Fibroblast of peridontal ligament (primary cell): ENCODE measurements around the gene SASS6.
"Not testable (repeated sequence)": the region's sequence is repeated elsewhere in the genome, so short reads cannot be mapped to it uniquely, and the experiment has no call there.

Experiments
- DNase-seq: peaks from one replicate; pipeline ENCODE4 v3.0.0-alpha.2; 2010; ENCODE audit errors: extremely low read depth

SASS6 gene

DNA sequence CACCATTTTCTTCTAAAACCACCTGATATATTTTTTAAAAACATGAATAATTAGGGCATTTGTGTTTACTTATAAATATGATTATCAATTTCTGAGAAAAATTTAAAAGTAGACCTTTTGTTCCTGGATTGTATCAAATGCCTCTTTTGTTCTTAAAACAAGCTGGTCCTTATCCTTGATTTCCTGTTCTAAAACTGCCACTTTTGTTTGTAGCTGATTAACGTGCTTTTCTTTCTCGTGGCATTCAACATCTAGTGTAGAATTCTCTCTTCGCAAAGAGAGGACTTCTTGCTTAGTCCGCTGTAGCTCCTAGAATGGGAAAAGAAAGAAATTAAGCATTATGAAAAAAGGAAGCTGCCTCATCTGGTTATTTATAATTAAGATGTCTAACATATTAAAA, 25.0 kb downstream of the SASS6 start:
- no peak for DNase-seq

DNA sequence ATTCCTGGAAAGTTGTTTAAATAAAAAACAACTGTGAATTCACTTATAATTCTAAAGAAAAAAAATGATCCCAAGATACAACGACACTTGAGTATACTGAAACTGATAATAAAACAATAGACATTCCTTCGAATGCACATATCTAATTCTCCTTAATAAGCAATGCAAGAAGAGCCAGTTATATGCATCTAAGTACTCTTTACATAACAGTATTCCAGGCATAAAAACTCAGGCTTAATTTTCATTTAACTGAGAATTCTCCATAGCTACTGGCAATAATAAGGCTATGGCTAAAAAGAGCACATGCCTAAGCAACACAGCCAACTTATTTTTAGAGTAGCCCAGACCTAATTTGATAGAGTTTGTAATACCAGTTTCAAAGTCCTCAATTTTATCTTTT, 31.2 kb downstream of the SASS6 start:
- DNase-seq = no peak

DNA sequence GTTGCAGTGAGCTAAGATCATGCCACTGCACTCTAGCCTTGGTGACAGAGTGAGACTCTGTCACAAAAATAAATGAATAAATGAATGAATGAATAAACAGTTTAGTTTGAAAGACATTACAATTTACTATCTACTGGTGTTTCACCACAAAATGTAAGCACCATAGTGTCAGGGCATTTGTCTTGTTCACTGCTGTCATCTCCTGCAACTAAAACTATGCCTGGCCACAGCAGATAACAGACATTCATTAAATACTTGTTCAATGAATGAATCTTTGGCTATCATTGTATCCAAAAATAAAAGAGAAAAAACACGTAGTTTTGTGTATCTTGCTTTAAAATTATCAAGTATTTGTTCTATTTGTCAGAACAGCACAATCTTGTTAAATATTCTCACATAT, 32.5 kb downstream of the SASS6 start:
- no peak for DNase-seq

DNA sequence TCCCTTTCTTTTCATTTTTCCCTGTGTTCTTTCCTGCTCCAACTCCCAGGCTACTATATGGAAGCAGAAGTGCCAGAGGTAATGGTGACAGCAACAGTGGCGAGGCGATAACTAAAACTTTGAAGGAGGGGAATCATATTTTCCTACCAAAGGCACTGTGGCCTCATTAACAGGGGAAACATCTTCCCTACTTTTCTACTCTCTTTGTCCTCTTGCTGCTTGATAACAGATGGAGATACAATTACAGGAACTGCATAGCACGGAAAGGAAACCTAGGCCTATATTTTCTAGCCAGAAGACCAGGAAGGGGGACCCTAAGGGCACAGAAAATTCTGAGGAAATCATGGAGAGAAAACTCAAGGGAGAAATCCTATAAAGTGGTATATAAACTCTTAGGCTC, 42.3 kb downstream of the SASS6 start:
- DNase-seq = no peak

DNA sequence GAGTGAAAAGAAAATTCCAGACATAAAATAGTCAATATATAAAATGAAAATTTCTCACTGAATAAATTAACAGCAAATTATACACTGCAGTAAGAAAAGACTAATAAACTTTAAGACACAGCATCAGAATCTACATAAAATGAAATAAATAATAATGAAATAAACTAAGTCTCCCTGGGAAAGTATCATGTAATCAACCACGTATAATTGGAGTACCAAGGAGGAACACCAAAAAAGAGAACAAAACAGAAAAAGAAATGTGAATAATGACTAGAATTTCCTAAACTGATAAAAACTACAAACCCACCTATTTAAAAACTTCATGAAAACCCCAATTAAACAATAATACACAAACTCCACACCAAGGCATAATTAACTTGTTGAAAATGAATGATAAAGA, 43.6 kb downstream of the SASS6 start:
- no peak for DNase-seq

DNA sequence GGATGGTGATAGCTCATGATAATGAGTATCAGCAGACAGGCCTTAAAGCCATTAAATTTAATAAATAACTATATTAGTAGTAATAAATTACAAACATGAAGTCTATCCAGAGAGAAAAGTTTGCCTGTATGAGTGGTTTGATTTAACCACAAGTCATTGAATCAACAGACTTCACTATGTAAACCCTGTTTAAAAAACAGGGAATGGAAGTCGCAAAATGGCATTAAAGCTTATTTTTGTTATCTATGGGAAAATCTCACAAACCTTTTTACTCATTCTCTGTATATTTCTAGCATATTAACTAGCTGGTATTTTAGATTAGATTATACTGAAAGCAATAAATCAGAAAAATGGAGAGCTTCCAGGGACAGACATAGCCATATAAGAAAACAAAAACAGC, 45.3 kb downstream of the SASS6 start:
- DNase-seq = no peak

DNA sequence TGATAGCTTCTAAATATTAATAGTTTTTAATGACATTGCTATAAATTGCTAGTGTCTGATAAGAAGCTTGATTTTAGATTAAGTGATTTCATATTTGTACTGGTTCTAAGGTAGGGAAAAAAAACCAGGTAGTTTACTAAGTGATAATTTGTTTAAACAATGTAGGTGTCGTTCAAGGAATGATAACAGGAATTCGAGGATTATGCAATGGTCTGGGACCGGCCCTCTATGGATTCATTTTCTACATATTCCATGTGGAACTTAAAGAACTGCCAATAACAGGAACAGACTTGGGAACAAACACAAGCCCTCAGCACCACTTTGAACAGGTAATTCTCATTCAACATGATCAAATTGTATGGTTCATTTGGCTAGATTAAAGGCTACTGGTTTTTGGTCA, 52.4 kb downstream of the SASS6 start:
- no peak for DNase-seq

DNA sequence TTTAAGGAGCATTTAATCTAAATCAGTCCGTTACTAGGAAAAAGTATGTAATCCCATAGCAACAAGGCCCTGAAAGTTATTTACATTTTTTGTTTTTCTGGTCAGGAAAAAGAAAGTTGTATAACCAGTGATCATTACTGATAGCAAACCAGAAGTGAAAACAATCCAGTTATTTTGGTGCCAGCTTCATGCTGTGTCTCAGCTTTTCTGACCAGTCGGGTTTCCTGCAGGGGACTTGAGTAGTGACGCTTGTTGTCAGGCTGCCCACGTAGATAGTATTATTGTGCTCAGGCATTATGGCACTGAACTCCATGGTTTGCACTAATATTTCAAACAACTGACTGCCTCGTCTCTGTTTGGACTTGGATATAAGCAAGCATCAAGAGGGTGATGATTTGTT, 55.2 kb downstream of the SASS6 start:
- no peak for DNase-seq

DNA sequence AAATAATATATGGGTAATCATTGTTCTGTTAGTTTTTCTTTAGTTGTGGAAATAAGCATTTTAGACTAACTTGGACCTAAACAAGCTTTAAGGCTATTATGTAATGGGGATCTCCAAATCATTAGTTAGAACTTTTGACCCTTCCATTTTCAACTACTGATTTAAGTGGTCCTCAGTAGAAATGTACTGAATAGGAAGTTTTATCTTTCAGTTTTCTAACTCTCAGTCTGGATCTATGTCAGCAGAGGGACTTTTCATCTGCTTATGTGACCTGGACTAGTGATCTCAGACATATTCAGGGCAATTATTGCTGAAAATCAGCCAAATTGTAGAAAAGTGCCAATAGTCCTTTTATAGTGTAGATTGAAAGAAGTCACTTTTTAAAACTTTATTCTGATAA, 56.0 kb downstream of the SASS6 start:
- DNase-seq = no peak

DNA sequence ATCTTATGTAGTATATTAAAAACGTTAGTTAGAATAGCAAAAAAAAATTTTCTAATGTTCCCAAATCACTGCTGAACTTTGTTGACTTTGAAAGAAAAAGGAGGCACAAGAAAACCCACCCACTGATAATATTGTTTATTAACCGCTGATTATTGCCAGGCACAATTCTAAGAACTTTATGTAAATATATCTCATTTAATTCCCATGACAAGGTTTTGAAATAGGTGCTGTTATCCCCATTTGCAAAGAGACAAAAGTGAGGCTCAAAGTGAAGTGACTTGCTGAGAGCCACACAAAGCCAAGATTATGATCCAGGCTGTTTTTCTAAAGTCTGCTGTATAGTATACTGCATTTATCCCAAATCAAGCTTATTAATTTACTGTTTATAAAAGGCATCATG, 56.4 kb downstream of the SASS6 start:
- no peak for DNase-seq

DNA sequence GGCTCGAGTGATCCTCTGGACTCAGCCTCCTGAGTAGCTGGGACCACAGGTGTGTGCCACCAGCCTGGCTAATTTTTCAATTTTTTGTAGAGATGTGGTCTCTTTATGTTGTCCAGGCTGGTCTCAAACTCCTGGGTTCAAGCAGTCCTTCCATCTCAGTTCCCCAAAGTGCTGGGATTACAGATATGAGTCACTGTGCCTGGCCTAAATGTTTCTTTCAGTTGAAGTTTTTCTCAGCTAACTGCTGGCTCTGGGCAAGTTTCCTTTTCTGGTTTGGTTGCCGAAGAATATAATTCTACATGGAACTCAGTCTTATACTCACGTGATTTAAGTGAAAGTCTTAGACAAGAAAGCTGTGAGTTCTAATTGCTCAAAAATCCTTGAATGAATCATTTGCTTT, 57.0 kb downstream of the SASS6 start:
- peak; percentile 16 for DNase-seq

DNA sequence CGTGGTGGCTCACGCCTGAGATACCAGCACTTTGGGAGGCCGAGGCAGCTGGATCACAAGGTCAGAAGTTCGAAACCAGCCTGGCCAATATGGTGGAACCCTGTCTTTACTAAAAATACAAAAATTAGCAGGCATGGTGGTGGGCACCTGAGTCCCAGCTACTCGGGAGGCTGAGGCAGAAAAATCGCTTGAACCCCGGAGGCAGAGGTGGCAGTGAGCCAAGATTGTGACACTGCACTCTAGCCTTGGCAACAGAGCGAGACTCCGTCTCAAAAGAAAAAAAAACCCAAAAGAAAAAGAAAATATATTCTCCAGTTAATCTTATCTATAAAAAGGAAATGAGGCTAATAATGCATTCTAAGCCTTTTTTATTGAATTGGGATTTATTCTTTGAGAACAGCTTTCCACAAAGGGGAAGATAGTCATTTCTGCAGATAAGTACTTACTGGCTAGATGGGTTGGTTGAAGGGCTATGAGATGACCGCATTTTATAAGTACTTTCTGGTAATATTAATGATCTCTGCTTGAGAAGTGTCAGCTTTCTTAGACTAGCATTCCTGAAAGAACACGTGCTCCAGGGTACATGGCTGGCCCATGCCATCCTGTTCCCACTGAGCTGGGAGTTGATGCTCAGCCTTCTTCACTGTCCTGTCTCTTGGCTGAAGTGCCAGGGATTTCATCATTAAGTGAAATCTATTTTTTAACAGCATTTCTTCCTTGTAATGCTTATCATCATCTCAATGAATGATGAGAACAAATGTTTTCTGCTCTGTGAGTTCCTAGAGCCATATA, 57.9 kb downstream of the SASS6 start:
- DNase-seq = no peak

DNA sequence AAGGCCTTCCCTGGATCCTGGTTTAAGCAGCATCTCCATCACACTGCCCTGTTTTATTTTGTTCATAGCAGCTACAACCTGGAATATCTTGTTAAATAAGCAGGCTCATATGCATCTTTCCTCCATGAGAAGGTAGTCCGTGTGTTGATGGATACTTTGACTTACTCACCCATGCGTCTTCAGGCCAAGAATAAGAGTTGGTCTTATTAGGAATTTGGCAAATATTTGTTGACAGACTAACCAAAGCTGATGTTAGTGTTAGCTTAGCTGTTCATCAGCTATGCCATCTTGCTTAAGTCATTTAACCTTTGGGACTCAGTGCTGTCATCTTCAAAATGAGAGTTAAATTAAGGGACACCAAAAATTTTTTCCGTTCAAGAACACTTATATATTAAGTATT, 59.2 kb downstream of the SASS6 start:
- no peak for DNase-seq

DNA sequence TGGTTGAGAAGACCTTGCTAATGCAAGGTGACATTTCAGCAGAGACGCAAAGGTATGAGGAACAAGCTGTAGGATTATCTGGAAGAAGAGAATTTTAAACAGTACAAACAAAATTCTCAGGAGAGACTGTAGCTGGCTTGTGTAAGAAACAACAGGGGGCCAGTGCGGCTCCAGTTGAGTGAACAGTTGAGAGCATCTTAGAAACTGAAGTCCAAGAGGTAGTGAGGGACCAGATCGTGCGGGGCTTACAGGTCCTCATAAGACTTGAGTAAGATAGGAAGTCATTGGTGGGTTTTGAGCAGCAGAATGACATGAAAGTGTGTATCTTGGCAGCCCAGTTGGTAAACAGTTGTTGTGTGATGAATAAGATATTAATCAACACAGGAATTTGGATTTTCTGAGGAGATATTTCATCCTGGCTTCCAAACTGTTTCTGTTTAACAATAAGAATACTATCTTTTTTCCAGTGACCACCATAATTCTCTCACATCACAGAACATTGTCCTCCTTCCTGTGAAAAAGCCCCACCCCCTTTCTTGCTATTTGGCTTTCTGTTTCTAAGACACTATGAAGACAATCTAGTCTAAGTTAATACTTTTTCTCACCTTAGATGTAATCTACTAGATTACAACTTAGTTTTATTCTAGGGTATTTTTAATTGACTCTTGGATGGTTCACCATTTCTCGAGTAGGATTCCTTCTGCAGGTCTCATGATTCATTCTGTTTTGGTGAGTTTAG, 62.4 kb downstream of the SASS6 start:
- no peak for DNase-seq

DNA sequence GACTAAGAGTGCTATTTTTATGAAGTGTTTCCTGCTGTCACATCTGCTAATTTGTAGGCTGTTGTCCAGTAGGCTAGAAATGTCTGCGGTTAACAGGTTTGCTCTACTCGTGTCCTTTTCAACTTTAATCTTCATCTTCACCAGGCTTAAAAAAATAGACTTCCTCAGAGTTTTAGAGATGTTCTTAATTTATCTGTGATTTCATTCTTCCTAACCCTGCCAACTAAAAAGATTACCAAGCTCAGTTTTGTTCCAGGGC, 66.8 kb downstream of the SASS6 start:
- no peak for DNase-seq

DNA sequence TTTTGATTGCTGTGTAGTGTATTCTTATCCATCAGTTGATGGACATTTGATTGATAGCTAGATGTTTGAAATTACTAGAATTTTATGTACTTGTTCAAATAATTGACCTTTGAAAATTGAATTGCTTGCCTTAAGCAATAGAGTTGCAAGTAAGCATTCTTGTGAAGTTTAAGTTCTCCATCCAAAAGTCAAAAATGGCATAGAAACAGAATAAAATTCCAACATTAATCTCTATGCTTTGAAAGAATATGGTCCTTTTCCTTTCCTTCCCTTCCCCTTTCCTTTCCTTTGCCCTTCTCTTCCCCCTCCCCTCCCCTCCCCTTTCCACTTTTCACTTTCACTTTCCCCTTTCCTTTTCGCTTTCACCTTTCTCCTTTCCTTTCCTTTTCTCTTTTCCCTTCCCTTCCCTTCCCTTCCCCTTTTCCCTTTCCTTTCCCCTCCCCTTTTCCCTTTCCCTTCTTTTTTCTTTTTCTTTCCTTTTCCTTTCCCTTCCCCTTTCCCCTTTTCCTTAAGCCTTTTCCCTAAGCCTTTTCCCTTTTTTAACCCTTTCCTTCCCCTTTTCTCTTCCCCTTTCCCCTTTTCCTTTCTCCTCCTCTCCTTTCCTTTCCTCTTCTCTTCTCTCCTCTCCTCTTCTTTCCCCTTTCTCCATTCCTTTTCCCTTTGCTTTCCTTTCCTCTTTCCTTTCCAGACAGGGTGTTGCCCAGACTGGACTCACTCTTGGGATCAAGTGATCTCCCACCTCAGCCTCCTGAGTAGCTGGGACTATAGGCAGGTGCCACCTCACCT, 67.4 kb downstream of the SASS6 start:
- DNase-seq = no peak

DNA sequence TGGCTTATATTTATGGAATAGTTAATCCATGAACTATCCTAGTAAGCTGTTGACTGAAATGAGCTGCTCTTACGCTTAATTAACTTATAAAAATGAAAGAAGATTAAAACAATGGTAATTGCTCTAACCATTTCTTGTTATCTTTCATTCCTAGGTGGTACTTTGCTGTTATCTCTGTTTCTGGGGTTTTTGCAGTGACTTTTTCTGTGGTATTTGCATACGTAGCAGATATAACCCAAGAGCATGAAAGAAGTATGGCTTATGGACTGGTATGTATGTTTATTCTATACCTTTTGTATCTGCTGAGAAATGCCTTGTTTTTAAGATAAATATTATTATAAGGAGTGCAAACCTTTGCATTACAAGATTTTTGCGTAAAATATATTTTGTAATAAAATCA, 71.0 kb downstream of the SASS6 start:
- DNase-seq = no peak

DNA sequence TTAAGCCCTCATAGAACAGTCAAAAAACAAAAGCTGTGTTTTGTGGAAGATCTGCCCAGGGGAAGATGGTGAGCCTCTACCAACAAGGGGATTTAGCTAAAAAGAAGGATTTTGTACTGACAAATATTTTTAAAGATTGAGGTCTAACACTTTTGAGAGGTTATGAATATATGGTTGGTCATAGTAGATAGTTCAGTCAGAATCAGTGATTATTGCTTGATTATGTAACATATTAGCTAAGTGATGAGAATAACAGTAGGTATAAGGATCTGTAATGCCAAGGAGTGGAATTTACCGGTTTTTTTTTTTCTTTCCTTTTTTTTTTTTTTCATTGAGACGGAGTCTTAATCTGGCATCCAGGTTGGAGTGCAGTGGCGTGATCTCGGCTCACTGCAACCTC, 79.0 kb downstream of the SASS6 start:
- DNase-seq = no peak

DNA sequence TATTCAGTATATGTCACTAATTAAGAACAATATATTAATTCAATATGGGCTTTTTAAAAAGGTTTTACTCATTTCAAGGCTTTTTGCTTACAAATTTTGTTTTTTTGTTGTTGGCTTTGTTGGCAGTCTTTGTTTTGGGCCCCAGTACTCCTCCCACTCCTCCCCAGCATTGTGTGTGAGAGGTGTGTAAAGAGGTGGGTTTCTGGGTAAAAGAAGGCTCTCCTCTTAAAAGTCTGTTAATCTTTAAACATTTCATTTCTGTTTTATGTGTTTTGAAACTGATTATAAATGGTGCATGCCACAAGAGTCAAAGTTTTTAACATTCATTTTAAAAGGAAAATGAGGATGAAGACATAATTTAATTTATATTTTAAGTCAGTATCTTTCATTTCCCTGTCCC, 79.6 kb downstream of the SASS6 start:
- no peak for DNase-seq

DNA sequence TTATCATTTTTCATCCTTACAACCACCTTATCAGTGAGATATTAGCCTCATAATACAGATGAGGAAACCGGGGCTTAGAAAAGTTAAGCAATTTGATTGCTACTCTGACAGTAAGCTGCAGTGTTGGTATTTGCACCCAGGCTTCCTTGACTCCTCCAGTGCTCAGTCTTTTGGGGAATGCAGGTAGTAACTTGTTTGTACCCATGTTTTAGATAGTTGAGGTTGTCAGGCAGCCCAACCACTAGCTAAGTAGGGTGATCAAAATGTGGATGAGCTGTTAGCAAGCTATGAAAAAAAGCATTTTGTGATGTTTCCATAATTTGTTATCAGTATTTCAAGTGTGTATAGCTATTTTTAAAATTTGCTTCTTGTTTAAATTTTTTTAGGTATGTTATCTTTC, 80.8 kb downstream of the SASS6 start:
- no peak for DNase-seq

DNA sequence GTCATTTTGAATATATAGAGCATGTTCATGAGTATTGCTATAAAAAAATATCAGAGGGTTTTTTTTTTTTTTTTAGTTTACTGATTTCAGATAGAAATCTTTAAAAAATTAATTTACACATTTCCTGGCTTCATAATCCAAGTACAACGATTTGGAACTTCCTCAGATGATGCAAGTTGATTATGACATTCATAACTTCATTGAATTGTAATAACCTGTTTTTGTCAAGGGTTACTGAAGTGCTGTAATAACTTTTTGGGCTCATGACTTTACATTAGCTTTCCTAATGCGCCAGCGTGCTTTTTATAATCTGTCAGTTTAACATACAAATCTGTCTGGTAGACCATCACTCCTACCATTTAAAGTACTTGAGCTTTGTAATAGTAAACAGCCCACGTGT, 81.3 kb downstream of the SASS6 start:
- DNase-seq = no peak

DNA sequence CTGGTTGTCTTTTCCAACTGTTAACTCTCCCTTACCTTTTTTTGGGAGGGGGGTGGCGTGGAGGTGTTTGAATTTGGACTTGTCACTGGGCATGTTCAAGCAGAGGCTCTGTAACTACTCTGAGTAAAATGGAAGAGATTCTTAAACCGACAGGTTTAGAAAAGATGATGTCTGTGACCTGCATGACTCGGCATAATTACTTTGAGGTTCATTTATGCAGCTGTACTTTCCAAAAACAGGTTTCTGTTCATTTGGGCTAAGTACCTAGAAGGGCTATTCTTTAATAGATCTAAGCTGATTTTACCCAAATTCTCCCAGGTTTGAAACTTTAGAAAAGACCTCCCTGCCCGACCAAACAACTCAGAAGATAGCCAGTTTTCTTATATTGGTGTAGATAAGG, 82.6 kb downstream of the SASS6 start:
- no peak for DNase-seq

DNA sequence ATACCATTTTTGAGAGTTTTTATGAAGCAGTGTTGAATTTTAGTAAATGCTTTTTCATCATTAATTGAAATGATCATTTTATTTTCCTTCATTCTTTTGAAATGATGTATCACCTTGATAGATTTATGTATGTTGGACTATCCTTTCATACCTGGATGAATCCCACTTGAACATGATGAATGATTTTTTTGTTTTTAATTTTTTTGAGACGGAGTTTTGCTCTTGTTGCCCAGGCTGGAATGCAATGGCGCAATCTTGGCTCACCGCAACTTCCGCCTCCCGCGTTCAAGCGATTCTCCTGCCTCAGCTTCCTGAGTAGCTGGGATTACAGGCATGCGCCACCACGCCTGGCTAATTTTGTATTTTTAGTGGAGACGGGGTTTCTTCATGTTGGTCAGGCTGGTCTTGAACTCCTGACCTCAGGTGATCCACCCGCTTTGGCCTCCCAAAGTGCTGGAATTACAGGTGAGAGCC, 85.5 kb downstream of the SASS6 start:
- DNase-seq = not testable (repeated sequence)
